H1 (cell line): ENCODE measurements around the gene ELAVL2. TPM values are rescaled to one million over a fixed set of nuclear protein-coding genes. Genes with fewer than 3 reads are reported as not detected.

Source experiments
- CTCF ChIA-PET: fragments of 300-600 bp; sonication (Branson Sonifier 250); formaldehyde crosslinking; loops from one replicate; lab custom pipeline; 2021; ENCODE audit not compliant: partially characterized antibody; lab: Charles Lee
- POLR2A ChIA-PET: fragments of 300-600 bp; sonication (Branson Sonifier 250); formaldehyde crosslinking; loops from one replicate; lab custom pipeline; 2021; ENCODE audit warnings: inconsistent platforms; ENCODE audit not compliant: partially characterized antibody; lab: Charles Lee
- DNase-seq, 2 experiments: peaks; one replicate each; pipeline versions ENCODE4 v3.0.0 to v3.0.0-alpha.2; 2010 to 2022; ENCODE audit warnings: low spot score in 2 of 2, low read depth in 1 of 2, mixed read lengths in 1 of 2
- FAIRE-seq: peaks from 2 replicates; lab custom pipeline; 2011; peaks lifted over from hg19 to GRCh38; lab: Jason Lieb, UNC
- H2AFZ ChIP-seq: 2 replicates; pipeline ENCODE4 v1.8.1; 2012; ENCODE audit warnings: low read length, inconsistent platforms
- H2AK5ac ChIP-seq: 2 replicates; pipeline ENCODE4 v1.6.1; 2013; ENCODE audit warnings: low read depth, low read length
- H2BK120ac ChIP-seq: replicated peaks from 2 replicates; pipeline ENCODE3; 2013; ENCODE audit warnings: low read depth, low read length, inconsistent platforms
- H2BK12ac ChIP-seq: 2 replicates; pipeline ENCODE4 v1.6.1; 2013; ENCODE audit warnings: low read depth, low read length
- H2BK15ac ChIP-seq: 2 replicates; pipeline ENCODE4 v1.6.1; 2013; ENCODE audit warnings: low read length
- H2BK20ac ChIP-seq: 2 replicates; pipeline ENCODE4 v1.6.1; 2013; ENCODE audit warnings: low read length
- H2BK5ac ChIP-seq: 2 replicates; pipeline ENCODE4 v1.6.1; 2013; ENCODE audit warnings: low read depth, low read length
- H3K14ac ChIP-seq: 2 replicates; pipeline ENCODE4 v1.6.1; 2013; ENCODE audit warnings: inconsistent platforms; ENCODE audit not compliant: insufficient read length
- H3K18ac ChIP-seq: 2 replicates; pipeline ENCODE4 v1.6.1; 2013; ENCODE audit warnings: low read length; ENCODE audit errors: extremely low read depth
- H3K23ac ChIP-seq: 2 replicates; pipeline ENCODE4 v1.6.1; 2013; ENCODE audit warnings: inconsistent platforms; ENCODE audit not compliant: insufficient read length
- H3K23me2 ChIP-seq: 2 replicates; pipeline ENCODE4 v1.6.1; 2013; ENCODE audit warnings: low read depth, low read length
- H3K27ac ChIP-seq: 2 replicates; pipeline ENCODE4 v1.6.1; 2011; ENCODE audit warnings: low read depth, low read length, inconsistent platforms
- H3K27me3 ChIP-seq, 4 experiments: replicated peaks in 1 of 4; 1 replicate in 1 of 4; 2 replicates in 3 of 4; pipeline versions ENCODE4 v1.6.1 to v1.8.1; 2011 to 2013; ENCODE audit warnings: low read length in 3 of 4, mild to moderate bottlenecking in 3 of 4, inconsistent platforms in 2 of 4, mixed read lengths in 2 of 4, moderate library complexity in 1 of 4; ENCODE audit not compliant: control insufficient read depth in 3 of 4, insufficient read depth in 3 of 4; ENCODE audit errors: extremely low read depth in 1 of 4
- H3K36me3 ChIP-seq, 4 experiments: 2 replicates each; pipeline versions ENCODE4 v1.6.1 to v1.8.1; 2011 to 2013; ENCODE audit warnings: mild to moderate bottlenecking in 4 of 4, low read length in 3 of 4, moderate library complexity in 2 of 4, control low read depth in 1 of 4, inconsistent platforms in 1 of 4; ENCODE audit not compliant: insufficient read depth in 4 of 4, control insufficient read depth in 2 of 4
- H3K4ac ChIP-seq: replicated peaks from 2 replicates; pipeline ENCODE3; 2013; ENCODE audit warnings: low read length, low read depth, mixed read lengths, inconsistent platforms; ENCODE audit not compliant: insufficient read length
- H3K4me1 ChIP-seq, 4 experiments: replicated peaks in 1 of 4; 1 replicate in 1 of 4; 2 replicates in 3 of 4; pipeline versions ENCODE4 v1.6.1 to v1.8.1; 2011 to 2013; ENCODE audit warnings: low read length in 3 of 4, inconsistent platforms in 2 of 4, mixed read lengths in 1 of 4; ENCODE audit not compliant: insufficient read depth in 4 of 4, control insufficient read depth in 3 of 4
- H3K4me2 ChIP-seq, 2 experiments: 2 replicates each; pipeline versions ENCODE4 v1.6.1 to v1.8.1; 2011 to 2013; ENCODE audit warnings: low read depth in 2 of 2, low read length in 2 of 2, control low read depth in 1 of 2, inconsistent platforms in 1 of 2, mild to moderate bottlenecking in 1 of 2; ENCODE audit not compliant: insufficient read depth in 1 of 2
- H3K4me3 ChIP-seq, 4 experiments: fragments of 200-600, 300-600 bp in 1 of 4; sonication (generic), shearing (Covaris generic), sonication (Bioruptor Twin) in 1 of 4; 2 replicates each; pipeline versions ENCODE4 v1.5.1 to v1.8.1; 2011 to 2016; ENCODE audit warnings: low read length in 4 of 4, low read depth in 3 of 4, control low read depth in 2 of 4, inconsistent platforms in 2 of 4, mild to moderate bottlenecking in 2 of 4, mixed read lengths in 1 of 4, moderate library complexity in 1 of 4; ENCODE audit not compliant: insufficient read depth in 2 of 4; ENCODE audit errors: extremely low read depth in 1 of 4
- H3K56ac ChIP-seq: replicated peaks from 2 replicates; pipeline ENCODE3; 2013; ENCODE audit warnings: low read depth, mild to moderate bottlenecking, mixed read lengths, low read length, inconsistent platforms; ENCODE audit not compliant: insufficient read length
- H3K79me1 ChIP-seq: 2 replicates; pipeline ENCODE4 v1.6.1; 2013; ENCODE audit warnings: low read depth, low read length, control low read depth
- H3K79me2 ChIP-seq, 2 experiments: 2 replicates each; pipeline versions ENCODE4 v1.6.1 to v1.8.1; 2012 to 2013; ENCODE audit warnings: low read length in 2 of 2, mild to moderate bottlenecking in 2 of 2, inconsistent platforms in 1 of 2; ENCODE audit not compliant: insufficient read depth in 2 of 2, control insufficient read depth in 1 of 2
- H3K9ac ChIP-seq, 4 experiments: replicated peaks in 1 of 4; 1 replicate in 1 of 4; 2 replicates in 3 of 4; pipeline versions ENCODE4 v1.6.1 to v1.8.1; 2011 to 2013; ENCODE audit warnings: low read depth in 3 of 4, low read length in 3 of 4, control low read depth in 2 of 4, mild to moderate bottlenecking in 2 of 4, moderate library complexity in 2 of 4, inconsistent platforms in 1 of 4; ENCODE audit errors: extremely low read depth in 1 of 4
- H3K9me3 ChIP-seq, 2 experiments: 2 replicates each; pipeline versions ENCODE4 v1.6.1 to v1.8.1; 2012 to 2013; ENCODE audit warnings: mild to moderate bottlenecking in 2 of 2, moderate library complexity in 2 of 2, control low read depth in 1 of 2, inconsistent platforms in 1 of 2, low read depth in 1 of 2, low read length in 1 of 2, mixed read lengths in 1 of 2; ENCODE audit not compliant: insufficient read depth in 2 of 2
- H4K20me1 ChIP-seq, 2 experiments: replicated peaks in 1 of 2; 2 replicates each; pipeline versions ENCODE3 to v1.8.1; 2011 to 2013; ENCODE audit warnings: inconsistent platforms in 2 of 2, low read length in 2 of 2, mild to moderate bottlenecking in 1 of 2; ENCODE audit not compliant: insufficient read depth in 2 of 2, control insufficient read depth in 1 of 2
- H4K5ac ChIP-seq: 2 replicates; pipeline ENCODE4 v1.6.1; 2013; ENCODE audit warnings: low read length, low read depth, mixed read lengths, inconsistent platforms; ENCODE audit not compliant: insufficient read length
- H4K8ac ChIP-seq: 2 replicates; pipeline ENCODE4 v1.8.0; 2013; ENCODE audit warnings: mild to moderate bottlenecking, moderate library complexity, low read length, inconsistent platforms; ENCODE audit not compliant: insufficient read depth; ENCODE audit errors: extremely low read depth
- H4K91ac ChIP-seq: replicated peaks from 2 replicates; pipeline ENCODE3; 2013; ENCODE audit warnings: low read length, mixed read lengths, inconsistent platforms; ENCODE audit not compliant: insufficient read length
- MAX ChIP-seq: IDR thresholded peaks from 2 replicates; pipeline ENCODE4 v1.6.1; 2012; ENCODE audit warnings: inconsistent platforms
- RXRA ChIP-seq: IDR thresholded peaks from 2 replicates; pipeline ENCODE4 v1.6.1; 2011; ENCODE audit warnings: low read depth, mild to moderate bottlenecking, low read length, moderate library complexity; ENCODE audit not compliant: insufficient read depth
- SIX5 ChIP-seq: IDR thresholded peaks from 2 replicates; pipeline ENCODE4 v1.6.1; 2011; ENCODE audit warnings: mild to moderate bottlenecking, low read depth, low read length
- SP1 ChIP-seq: IDR thresholded peaks from 2 replicates; pipeline ENCODE4 v1.6.1; 2011; ENCODE audit warnings: low read depth, low read length
- SUZ12 ChIP-seq: fragments of 200-600 bp; sonication (generic); IDR thresholded peaks from 2 replicates; pipeline ENCODE4 v1.6.1; 2012; ENCODE audit warnings: mild to moderate bottlenecking, inconsistent platforms, low read length, moderate library complexity, mixed read lengths
- WGBS, 2 experiments: shearing (Covaris generic) in 1 of 2; methylation state at CpG; one replicate each; pipeline versions ENCODE4 v1.1.6 to v1.1.7; 2013 to 2015; ENCODE audit warnings: low lambda C conversion rate in 2 of 2, mixed read lengths in 2 of 2, inconsistent platforms in 1 of 2, low coverage in 1 of 2, missing lambda C conversion rate in 1 of 2; ENCODE audit not compliant: insufficient replicate concordance in 2 of 2, insufficient coverage in 1 of 2, insufficient read length in 1 of 2; ENCODE audit errors: extremely low coverage in 1 of 2, missing lambda C conversion rate in 1 of 2; 5-methylcytosine and 5-hydroxymethylcytosine counted together
- polyA plus RNA-seq, 7 experiments: library from polyadenylated mRNA; depleted of rRNA in 3 of 7; stranded (reverse) in 5 of 7; unstranded in 2 of 7; fragments of >200 nt in 5 of 7; fragments of 200-250 nt in 2 of 7; gene quantifications; 1 replicate in 5 of 7; 2 replicates in 1 of 7; 4 replicates in 1 of 7; pipeline versions ENCODE4 v1.2.1 to v1.2.3, GENCODE V29; 2011 to 2013; ENCODE audit warnings: missing spikeins in 2 of 7, mixed read lengths in 2 of 7
- total RNA-seq: library from RNA; stranded (reverse); fragmentation: NEBNext Ultra II Directional; extraction: Animal tissue kit (Norgen Biotek cat#: 25700); gene quantifications from 2 replicates; pipeline ENCODE4 v1.2.1, GENCODE V29; 2021

Gene ELAVL2
- total and polyA plus RNA-seq, 2 of the 8 experiments (the other 6 are each of a cell fraction or from before 2014, with no cell fraction given) = 4.9 to 21.9 TPM

GRCh38 chr9:23764219-23764618, 61.8 kb downstream of the ELAVL2 start:
- TF ChIP-seq SIX5 = no peak
- no peak for TF ChIP-seq SUZ12
- no peak for TF ChIP-seq MAX
- no peak for TF ChIP-seq RXRA
- no peak for TF ChIP-seq SP1
- peaks cover 0 to 87% of the 10 kb centered on the region in 2 experiments; a peak in 3 of 4 replicates for H3K79me2 ChIP-seq
- H3K36me3 ChIP-seq = peaks cover 0 to 4% (median 1%) of the 10 kb centered on the region in 4 experiments; a peak in 2 of 8 replicates
- H2BK5ac ChIP-seq = no peak overlapping the region
- no peak for FAIRE-seq
- 92% methylated on average over 3 of the region's 3 CpGs; no CpG with 5 or more reads in 1 of the 2 experiments for WGBS, 2 experiments
- H2AK5ac ChIP-seq = no peak overlapping the region
- peaks cover 0 to 2% of the 10 kb centered on the region in 2 experiments for H4K20me1 ChIP-seq
- no peak overlapping the region for H3K9ac ChIP-seq
- H2BK120ac ChIP-seq = no peak overlapping the region
- H3K9me3 ChIP-seq = no peaks in the 10 kb centered on the region
- no peak overlapping the region for H3K56ac ChIP-seq
- H4K8ac ChIP-seq = no peak overlapping the region
- H3K18ac ChIP-seq = no peak overlapping the region
- no peak overlapping the region for H3K4me2 ChIP-seq
- no peak for DNase-seq
- H3K14ac ChIP-seq = no peak overlapping the region
- H2AFZ ChIP-seq = no peak overlapping the region
- H3K4me3 ChIP-seq = no peak overlapping the region
- H4K5ac ChIP-seq = no peak overlapping the region
- H3K27me3 ChIP-seq = no peaks in the 10 kb centered on the region
- CTCF ChIA-PET = interaction anchor here (0.7 kb wide), 1 partner anchor 8 kb away, joined by 3 read pairs; no protein-coding TSS in a partner anchor
- H2BK20ac ChIP-seq = no peak overlapping the region
- no peak overlapping the region for H3K27ac ChIP-seq
- no peaks in the 10 kb centered on the region for H3K23me2 ChIP-seq
- no peak overlapping the region for H4K91ac ChIP-seq
- H2BK15ac ChIP-seq = no peak overlapping the region
- H3K23ac ChIP-seq = no peak overlapping the region
- POLR2A ChIA-PET = interaction anchor here (1.2 kb wide), 1 partner anchor 8 kb away, joined by 3 read pairs; no protein-coding TSS in a partner anchor
- H3K79me1 ChIP-seq = peaks cover 3% of the 10 kb centered on the region; the same call in 1 of the 2 replicates
- no peak overlapping the region for H2BK12ac ChIP-seq
- peaks cover 0 to 14% (median 5%) of the 10 kb centered on the region in 4 experiments; a peak in 4 of 7 replicates for H3K4me1 ChIP-seq
- H3K4ac ChIP-seq = no peak overlapping the region
